ENCODE measurements around the gene FGF22. TPM values are rescaled to one million over a fixed set of nuclear protein-coding genes. Genes with fewer than 3 reads are reported as not detected.
"Not testable (repeated sequence)": the region's sequence is repeated elsewhere in the genome, so short reads cannot be mapped to it uniquely, and the experiment has no call there.

The FGF22 gene
- total RNA-seq, 1 donor from 2014 or later = not detected

- no peak for DNase-seq (ENCODE audit: low read depth)
- no peak for FAIRE-seq
- TF ChIP-seq, protein P1, sequence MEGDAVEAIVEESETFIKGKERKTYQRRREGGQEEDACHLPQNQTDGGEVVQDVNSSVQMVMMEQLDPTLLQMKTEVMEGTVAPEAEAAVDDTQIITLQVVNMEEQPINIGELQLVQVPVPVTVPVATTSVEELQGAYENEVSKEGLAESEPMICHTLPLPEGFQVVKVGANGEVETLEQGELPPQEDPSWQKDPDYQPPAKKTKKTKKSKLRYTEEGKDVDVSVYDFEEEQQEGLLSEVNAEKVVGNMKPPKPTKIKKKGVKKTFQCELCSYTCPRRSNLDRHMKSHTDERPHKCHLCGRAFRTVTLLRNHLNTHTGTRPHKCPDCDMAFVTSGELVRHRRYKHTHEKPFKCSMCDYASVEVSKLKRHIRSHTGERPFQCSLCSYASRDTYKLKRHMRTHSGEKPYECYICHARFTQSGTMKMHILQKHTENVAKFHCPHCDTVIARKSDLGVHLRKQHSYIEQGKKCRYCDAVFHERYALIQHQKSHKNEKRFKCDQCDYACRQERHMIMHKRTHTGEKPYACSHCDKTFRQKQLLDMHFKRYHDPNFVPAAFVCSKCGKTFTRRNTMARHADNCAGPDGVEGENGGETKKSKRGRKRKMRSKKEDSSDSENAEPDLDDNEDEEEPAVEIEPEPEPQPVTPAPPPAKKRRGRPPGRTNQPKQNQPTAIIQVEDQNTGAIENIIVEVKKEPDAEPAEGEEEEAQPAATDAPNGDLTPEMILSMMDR (IDR thresholded peaks at IDR 0.05; ENCODE audit: insufficient read depth, low read length, severe bottlenecking) = no peak
- no peaks in the 10 kb centered on the region for H3K27me3 ChIP-seq (ENCODE audit: control insufficient read depth, insufficient read depth, low read length)
- H3K36me3 ChIP-seq (ENCODE audit: control insufficient read depth, insufficient read depth, low read length) = peaks cover 17% of the 10 kb centered on the region
- no peak overlapping the region for H3K4me3 ChIP-seq (ENCODE audit: low read depth, low read length)
Observed at GRCh38 chr19:618674-619285, 20.9 kb upstream of the FGF22 start.

GRCh38 chr19:619286-620002 is 20.2 kb upstream of the FGF22 start:
- peaks cover 17% of the 10 kb centered on the region for H3K36me3 ChIP-seq (ENCODE audit: control insufficient read depth, insufficient read depth, low read length)
- H3K4me3 ChIP-seq (ENCODE audit: low read depth, low read length) = no peak overlapping the region
- no peaks in the 10 kb centered on the region for H3K27me3 ChIP-seq (ENCODE audit: control insufficient read depth, insufficient read depth, low read length)
- FAIRE-seq = no peak
- TF ChIP-seq, protein P1 (IDR thresholded peaks at IDR 0.05; ENCODE audit: insufficient read depth, low read length, severe bottlenecking) = no peak
- no peak for DNase-seq (ENCODE audit: low read depth)

DNA sequence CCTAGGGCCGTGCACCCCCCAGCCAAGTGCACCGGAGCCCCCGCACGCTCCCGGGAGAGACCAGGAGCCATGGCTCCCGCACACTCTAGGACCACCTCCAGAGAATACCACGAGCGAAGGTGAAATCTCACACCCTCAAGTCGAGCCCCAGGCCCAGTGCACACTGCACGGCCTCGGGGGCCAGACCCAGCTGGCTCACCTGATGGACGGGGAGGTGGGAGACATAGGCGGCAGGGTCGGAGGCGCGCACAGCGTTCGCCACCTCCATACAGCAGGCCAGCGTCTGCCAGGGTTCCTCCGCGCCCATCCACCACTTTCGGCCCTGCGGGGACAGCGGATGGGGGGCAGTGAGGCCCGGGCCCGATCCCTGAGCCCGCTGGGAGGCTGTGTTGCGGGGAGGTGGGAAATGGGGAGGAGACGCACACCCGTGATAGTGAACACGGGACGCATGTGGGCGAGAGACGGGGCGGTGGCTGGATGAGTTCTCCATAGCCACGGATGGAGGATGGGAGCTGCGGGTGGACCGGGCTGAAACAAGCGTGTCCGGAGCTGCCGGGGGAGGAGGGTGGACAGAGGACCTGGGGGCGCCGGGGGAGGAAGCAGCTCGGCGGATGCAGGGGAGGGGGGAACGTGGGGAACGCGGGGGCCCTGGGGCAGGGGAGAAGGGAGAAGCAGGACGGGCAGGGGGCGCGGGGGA is 19.4 kb upstream of the FGF22 start:
- Histone ChIP-seq H3K27me3 (ENCODE audit: control insufficient read depth, insufficient read depth, low read length) (no peaks in the 10 kb centered on the region), H3K36me3 (ENCODE audit: control insufficient read depth, insufficient read depth, low read length) (peaks cover 17% of the 10 kb centered on the region), H3K4me3 (ENCODE audit: low read depth, low read length) (no peak overlapping the region)
- TF ChIP-seq, protein P1 (IDR thresholded peaks at IDR 0.05; ENCODE audit: insufficient read depth, low read length, severe bottlenecking) = no peak
- no peak for DNase-seq (ENCODE audit: low read depth)
- FAIRE-seq = no peak

GRCh38 chr19:621191-621590 is 18.5 kb upstream of the FGF22 start:
- not testable (repeated sequence) for FAIRE-seq; DNase-seq (ENCODE audit: low read depth); H3K27me3 ChIP-seq (ENCODE audit: control insufficient read depth, insufficient read depth, low read length); H3K4me3 ChIP-seq (ENCODE audit: low read depth, low read length)
- peaks cover 17% of the 10 kb centered on the region for H3K36me3 ChIP-seq (ENCODE audit: control insufficient read depth, insufficient read depth, low read length)

DNA sequence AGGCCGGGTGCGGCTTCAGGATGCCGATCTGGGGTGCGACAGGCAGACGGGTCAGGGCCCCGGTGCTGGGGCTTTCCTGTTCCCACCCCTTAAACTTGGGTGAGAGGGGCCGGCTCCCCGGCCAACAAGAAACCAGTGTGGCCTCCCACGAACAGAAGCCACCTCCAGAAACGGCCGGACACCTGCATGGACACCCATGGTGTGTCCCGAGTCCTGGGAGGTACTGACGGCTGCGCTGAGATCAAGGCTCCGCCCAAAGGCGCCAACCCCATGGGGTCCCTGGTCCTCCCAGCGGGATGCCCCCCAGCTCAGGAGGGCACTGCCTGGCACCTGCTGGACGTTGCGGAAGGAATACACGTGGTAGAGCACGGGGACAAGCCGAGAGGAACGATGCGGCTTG is 17.9 kb upstream of the FGF22 start:
- FAIRE-seq (no peak), DNase-seq (ENCODE audit: low read depth) (no peak)
- peaks cover 17% of the 10 kb centered on the region for H3K36me3 ChIP-seq (ENCODE audit: control insufficient read depth, insufficient read depth, low read length)
- no peaks in the 10 kb centered on the region for H3K27me3 ChIP-seq (ENCODE audit: control insufficient read depth, insufficient read depth, low read length)
- H3K4me3 ChIP-seq (ENCODE audit: low read depth, low read length) = no peak overlapping the region
- TF ChIP-seq, protein P1 (IDR thresholded peaks at IDR 0.05; ENCODE audit: insufficient read depth, low read length, severe bottlenecking) = no peak

GRCh38 chr19:622666-623065 is 17.0 kb upstream of the FGF22 start:
- TF ChIP-seq, protein P1 (IDR thresholded peaks at IDR 0.05; ENCODE audit: insufficient read depth, low read length, severe bottlenecking) = no peak
- H3K36me3 ChIP-seq (ENCODE audit: control insufficient read depth, insufficient read depth, low read length) = peaks cover 16% of the 10 kb centered on the region
- no peak for FAIRE-seq
- no peak overlapping the region for H3K4me3 ChIP-seq (ENCODE audit: low read depth, low read length)
- no peak for DNase-seq (ENCODE audit: low read depth)
- H3K27me3 ChIP-seq (ENCODE audit: control insufficient read depth, insufficient read depth, low read length) = no peaks in the 10 kb centered on the region
